Fibroblast of villous mesenchyme (primary cell): ENCODE results near the gene TMEM9B. TPM values are rescaled to one million over a fixed set of nuclear protein-coding genes. Genes with fewer than 3 reads are reported as not detected.
A peak's percentile ranks its signal among the peaks of the same experiment; 100 is the strongest.
"Not testable (repeated sequence)": the region's sequence is repeated elsewhere in the genome, so short reads cannot be mapped to it uniquely, and the experiment has no call there.

Experiments used
- DNase-seq: peaks from one replicate; pipeline ENCODE4 v3.0.0-alpha.2; 2010; ENCODE audit warnings: low read depth
- H3K4me3 ChIP-seq: 2 replicates; pipeline ENCODE4 v1.5.1; 2011; ENCODE audit warnings: low read depth, mild to moderate bottlenecking, low read length
- CTCF ChIP-seq: IDR thresholded peaks from 2 replicates; pipeline ENCODE4 v1.5.1; 2012; ENCODE audit warnings: low read depth, mild to moderate bottlenecking, low read length; ENCODE audit not compliant: insufficient read depth
- total RNA-seq: library from RNA; depleted of rRNA; stranded (reverse); fragments of >200 nt; gene quantifications from 2 replicates; pipeline ENCODE4 v1.2.3, GENCODE V29; 2012

Gene TMEM9B
- total RNA-seq, 1 donor = 43.2 TPM

DNA sequence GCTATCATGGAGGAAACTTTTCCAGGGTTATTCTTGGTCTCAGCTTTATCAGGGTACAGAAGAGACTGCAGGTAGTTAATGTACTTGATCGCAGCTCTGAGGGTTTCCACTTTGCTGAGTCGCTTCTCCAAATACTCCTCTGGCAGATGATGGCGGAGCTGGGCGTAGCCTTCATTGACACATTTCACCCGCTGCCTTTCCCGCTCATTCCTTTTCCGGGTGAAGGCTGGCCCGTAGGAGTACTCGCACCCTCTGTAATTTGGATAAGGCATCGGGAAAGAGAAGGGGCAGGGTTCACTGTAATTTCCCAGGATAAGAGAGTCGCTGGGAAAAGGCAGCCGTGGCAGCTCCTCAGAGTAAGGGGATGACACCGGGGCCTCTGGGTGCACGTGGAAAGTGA, 26.6 kb downstream of the TMEM9B start:
- no peak for TF ChIP-seq CTCF
- H3K4me3 ChIP-seq = no peak overlapping the region
- no peak for DNase-seq

DNA sequence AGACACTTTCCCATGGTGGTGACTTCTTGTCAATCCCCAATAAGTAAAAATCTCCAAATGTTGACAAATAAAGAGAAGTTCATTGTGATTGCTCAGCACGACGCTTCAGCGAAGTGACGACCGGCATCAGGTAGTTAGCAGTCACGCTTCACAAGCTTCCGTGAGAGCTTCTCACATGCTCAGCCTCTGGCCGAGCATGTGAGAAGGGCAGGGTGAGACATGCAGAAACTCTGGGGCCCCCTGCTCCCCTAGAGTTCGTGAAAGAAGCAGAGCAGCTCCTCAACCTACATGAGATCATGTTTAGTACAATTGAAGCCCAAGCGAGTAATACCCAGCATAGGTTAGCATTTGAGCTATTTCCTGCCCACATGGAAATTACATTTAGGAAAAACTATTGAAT, 27.1 kb downstream of the TMEM9B start:
- no peak for DNase-seq
- TF ChIP-seq CTCF = no peak
- no peak overlapping the region for H3K4me3 ChIP-seq

DNA sequence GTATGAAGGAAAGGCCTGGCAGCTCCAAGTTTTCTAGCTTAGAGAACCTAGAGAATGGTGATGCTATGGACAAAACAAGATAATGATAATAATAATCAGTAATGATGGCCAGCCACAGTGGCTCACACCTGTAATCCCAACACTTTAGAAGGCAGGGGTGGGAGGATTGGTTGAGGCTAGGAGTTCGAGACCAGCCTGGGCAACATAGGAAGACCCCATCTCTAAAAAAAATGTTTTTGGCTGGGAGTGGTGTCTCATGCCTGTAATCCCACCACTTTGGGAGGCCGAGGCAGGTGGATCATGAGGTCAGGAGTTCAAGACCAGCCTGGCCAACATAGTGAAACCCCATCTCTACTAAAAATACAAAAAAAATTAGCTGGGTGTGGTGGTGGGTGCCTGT, 28.5 kb downstream of the TMEM9B start:
- H3K4me3 ChIP-seq = not testable (repeated sequence)

GRCh38 chr11:8934742-8935488, 29.3 kb downstream of the TMEM9B start:
- peak overlapping the region; percentile 18 for H3K4me3 ChIP-seq

More for the DNA sequence above, 28.5 kb downstream of the TMEM9B start:
- not testable (repeated sequence) for DNase-seq

DNA sequence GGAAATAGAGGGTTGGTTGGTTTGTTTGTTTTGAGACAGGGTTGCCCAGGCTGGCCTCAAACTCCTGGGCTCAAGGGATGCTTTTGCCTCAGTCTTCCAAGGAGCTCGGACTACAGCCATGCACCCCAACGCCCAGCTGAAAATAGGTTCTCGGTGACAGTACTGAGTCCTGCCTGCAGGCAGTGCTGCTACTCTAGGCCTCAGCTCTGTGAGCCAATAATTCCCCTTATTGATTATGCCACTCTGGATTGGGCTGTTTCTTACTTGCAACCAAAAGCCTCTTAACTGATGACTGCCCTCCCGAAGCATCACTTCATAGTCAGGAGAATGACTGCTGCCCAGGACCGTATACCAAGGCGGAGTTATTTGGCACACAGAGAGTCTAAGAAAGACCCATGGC, 30.3 kb downstream of the TMEM9B start:
- DNase-seq = no peak
- no peak for TF ChIP-seq CTCF
- H3K4me3 ChIP-seq = no peak overlapping the region

More at GRCh38 chr11:8934742-8935488, 29.3 kb downstream of the TMEM9B start:
- DNase-seq = peak; percentile 94
- TF ChIP-seq CTCF = no peak

DNA sequence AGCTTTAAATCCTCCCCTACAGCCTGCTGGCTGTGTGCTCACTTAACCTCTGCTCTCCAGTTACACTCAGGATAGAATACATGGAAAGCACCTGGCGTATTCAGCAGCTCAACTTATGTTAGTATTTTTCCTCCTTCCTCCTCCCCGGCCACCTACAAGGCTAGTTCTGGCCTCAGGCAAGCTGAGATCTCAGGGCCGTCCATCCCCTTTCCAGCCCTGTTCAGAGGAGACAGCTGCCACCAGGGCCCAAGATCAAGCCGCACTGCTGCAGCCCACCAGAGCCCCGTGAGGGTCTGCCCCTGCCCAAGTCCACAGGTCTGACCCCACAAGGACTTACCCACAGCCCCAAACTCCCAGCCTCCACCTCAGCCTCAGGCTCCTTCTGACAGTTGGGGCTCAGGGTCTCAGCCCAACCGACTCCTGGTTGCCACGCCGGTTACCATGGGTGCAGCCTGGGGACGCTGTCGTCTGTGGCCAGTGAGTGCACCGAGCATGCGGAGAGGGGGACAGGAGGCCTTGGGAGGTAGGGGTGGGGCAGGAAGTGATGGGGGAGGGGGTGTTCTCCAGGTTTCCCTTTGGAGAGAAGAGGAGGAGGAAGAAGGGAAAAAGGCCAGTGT, 31.6 kb downstream of the TMEM9B start, which contains the start of gene C11orf16:
TSS of gene C11orf16 (minus strand) at position 384 of the 617 bp plus-strand sequence. CDS start 639 bp downstream, outside the sequence.
- no peak for DNase-seq
- TF ChIP-seq CTCF = no peak
- no peak within 1 kb of the TSS for H3K4me3 ChIP-seq

DNA sequence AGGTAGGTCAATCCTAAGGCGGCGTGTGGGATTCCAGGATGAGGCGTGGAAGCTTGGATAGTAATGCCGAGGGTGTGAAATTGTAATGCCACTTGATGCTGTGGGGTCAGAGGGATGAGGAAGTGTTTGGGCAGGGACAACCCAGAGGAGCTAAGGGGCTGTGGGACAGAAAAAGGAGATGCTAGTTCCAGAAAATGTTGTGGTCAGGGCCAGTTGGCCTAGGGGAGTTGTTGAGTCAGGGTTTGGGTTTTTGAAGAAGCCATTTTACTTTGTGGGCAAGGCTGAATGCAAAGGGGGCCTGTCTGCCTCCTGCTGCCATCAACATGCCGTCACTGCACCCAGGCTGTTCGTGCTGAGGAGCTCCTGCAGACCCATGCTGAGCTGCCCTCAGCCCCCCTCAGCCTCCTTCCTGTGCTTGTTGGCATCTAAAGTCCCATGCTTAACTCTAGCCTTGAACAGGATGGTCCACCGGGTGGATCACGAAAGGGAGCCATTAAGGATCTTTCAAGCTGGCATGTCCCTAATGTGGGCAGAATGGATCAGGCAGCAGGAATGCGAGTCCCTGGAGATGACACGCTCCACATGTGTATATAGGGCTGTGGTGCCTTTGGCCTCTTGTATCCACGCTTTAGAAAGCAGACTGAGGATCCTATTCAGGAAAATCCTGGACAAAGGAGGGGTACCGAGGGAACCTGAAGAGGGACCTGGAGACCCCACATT, 33.6 kb downstream of the TMEM9B start:
- no peak for TF ChIP-seq CTCF
- no peak for DNase-seq
- no peak overlapping the region for H3K4me3 ChIP-seq
